Fibroblast of lung (primary cell): ENCODE measurements around the gene STK32C.

Experiments used
- EZH2 ChIP-seq: IDR thresholded peaks from 2 replicates; pipeline ENCODE4 v1.5.1; 2012; ENCODE audit warnings: low read length, control low read depth, mild to moderate bottlenecking; ENCODE audit errors: missing control alignments
- TF ChIP-seq, protein P1 (sequence below), 2 donors: IDR thresholded peaks in 1 of 2; conservative IDR thresholded peaks in 1 of 2; 1 replicate in 1 of 2; 2 replicates in 1 of 2; pipeline ENCODE4 v1.5.1; 2011 to 2012; ENCODE audit warnings: low read length in 2 of 2, control low read depth in 1 of 2, inconsistent platforms in 1 of 2, low read depth in 1 of 2, mild to moderate bottlenecking in 1 of 2

GRCh38 chr10:132356621-132357195 is 49.0 kb upstream of the STK32C start:
- TF ChIP-seq, protein P1, sequence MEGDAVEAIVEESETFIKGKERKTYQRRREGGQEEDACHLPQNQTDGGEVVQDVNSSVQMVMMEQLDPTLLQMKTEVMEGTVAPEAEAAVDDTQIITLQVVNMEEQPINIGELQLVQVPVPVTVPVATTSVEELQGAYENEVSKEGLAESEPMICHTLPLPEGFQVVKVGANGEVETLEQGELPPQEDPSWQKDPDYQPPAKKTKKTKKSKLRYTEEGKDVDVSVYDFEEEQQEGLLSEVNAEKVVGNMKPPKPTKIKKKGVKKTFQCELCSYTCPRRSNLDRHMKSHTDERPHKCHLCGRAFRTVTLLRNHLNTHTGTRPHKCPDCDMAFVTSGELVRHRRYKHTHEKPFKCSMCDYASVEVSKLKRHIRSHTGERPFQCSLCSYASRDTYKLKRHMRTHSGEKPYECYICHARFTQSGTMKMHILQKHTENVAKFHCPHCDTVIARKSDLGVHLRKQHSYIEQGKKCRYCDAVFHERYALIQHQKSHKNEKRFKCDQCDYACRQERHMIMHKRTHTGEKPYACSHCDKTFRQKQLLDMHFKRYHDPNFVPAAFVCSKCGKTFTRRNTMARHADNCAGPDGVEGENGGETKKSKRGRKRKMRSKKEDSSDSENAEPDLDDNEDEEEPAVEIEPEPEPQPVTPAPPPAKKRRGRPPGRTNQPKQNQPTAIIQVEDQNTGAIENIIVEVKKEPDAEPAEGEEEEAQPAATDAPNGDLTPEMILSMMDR (conservative IDR thresholded peaks at IDR 0.05 in 1 of 2, IDR thresholded peaks at IDR 0.05 in 1 of 2; ENCODE audit: low read depth in 1 of 2, low read length in 2 of 2): no peak
- TF ChIP-seq EZH2: no peak
